ENCODE measurements around the gene NUDT22. TPM values are rescaled to one million over a fixed set of nuclear protein-coding genes. Genes with fewer than 3 reads are reported as not detected.

Gene NUDT22
- total RNA-seq, 1 donor from 2014 or later = 47.9 TPM

DNA sequence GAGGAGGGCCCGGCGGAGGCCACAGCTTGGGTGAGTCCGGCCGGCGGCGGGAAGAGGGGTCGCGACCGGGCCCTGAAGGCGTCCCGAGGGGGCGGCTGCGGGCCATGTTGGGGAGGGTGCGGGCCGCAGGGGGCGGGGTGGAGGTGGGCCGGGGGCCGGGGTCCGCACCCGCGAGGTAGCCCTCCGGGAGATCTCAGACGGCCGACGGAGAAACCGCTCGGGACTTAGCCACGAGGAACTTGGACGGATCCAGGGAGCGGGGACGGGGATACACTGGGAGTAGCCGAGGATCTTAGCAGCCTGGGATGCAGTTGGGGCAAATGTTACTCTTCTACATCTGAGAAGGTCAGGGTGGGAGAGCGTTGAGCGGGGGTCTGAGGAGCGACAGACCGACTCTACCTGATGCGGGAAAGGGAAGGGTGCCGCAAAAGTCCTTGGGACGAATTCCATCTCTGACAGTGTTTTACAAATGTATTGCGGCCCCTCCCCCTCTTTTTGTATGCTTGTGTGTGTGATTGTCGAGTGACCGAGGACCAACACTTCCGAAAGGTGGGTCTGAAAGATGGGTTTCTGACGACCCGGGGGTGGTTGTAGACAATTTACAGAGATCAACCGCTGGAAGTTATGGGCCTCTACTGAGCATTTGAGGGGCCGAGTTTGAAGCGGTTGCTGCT, 39.4 kb upstream of the NUDT22 start:
- Mint-ChIP-seq H3K4me1 (ENCODE audit: unreplicated experiment) (peaks cover 12% of the 10 kb centered on the region), H3K27me3 (no peaks in the 10 kb centered on the region)

DNA sequence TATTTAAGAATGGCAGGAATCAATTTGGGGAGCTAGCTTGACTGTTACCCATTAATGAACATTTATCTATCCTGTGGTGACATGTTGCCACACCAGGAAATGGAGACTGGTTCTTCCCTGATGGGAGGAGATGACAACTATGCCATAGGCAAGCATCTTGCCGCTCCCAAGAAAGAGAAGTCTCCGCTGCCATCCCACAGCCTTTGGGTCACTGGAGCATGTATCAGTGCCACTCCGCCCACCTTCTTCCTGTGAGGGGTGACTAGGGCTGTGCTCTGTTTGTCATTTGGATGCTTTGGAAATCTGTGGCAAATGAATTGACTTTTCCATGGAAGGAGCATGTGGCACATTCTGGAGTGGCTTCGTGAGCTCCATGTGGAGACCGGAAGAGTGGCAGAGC, 33.6 kb upstream of the NUDT22 start:
- Mint-ChIP-seq H3K27me3 (no peaks in the 10 kb centered on the region), H3K36me3 (peaks cover 30% of the 10 kb centered on the region), H3K4me3 (no peak overlapping the region), H3K27ac (no peak overlapping the region), H3K4me1 (ENCODE audit: unreplicated experiment) (peaks cover 6% of the 10 kb centered on the region), H3K9me3 (no peaks in the 10 kb centered on the region)
- TF ChIP-seq, protein P1, sequence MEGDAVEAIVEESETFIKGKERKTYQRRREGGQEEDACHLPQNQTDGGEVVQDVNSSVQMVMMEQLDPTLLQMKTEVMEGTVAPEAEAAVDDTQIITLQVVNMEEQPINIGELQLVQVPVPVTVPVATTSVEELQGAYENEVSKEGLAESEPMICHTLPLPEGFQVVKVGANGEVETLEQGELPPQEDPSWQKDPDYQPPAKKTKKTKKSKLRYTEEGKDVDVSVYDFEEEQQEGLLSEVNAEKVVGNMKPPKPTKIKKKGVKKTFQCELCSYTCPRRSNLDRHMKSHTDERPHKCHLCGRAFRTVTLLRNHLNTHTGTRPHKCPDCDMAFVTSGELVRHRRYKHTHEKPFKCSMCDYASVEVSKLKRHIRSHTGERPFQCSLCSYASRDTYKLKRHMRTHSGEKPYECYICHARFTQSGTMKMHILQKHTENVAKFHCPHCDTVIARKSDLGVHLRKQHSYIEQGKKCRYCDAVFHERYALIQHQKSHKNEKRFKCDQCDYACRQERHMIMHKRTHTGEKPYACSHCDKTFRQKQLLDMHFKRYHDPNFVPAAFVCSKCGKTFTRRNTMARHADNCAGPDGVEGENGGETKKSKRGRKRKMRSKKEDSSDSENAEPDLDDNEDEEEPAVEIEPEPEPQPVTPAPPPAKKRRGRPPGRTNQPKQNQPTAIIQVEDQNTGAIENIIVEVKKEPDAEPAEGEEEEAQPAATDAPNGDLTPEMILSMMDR (conservative IDR thresholded peaks at IDR 0.05) = no peak
- DNase-seq (ENCODE audit: extremely low spot score, unreplicated experiment) = no peak

More for the DNA sequence above, 39.4 kb upstream of the NUDT22 start:
- no peak overlapping the region for H3K27ac Mint-ChIP-seq
- no peak for DNase-seq (ENCODE audit: extremely low spot score, unreplicated experiment)
- H3K9me3 Mint-ChIP-seq = no peaks in the 10 kb centered on the region
- TF ChIP-seq, protein P1 (conservative IDR thresholded peaks at IDR 0.05) = no peak
- H3K36me3 Mint-ChIP-seq = peaks cover 8% of the 10 kb centered on the region
- no peak overlapping the region for H3K4me3 Mint-ChIP-seq

DNA sequence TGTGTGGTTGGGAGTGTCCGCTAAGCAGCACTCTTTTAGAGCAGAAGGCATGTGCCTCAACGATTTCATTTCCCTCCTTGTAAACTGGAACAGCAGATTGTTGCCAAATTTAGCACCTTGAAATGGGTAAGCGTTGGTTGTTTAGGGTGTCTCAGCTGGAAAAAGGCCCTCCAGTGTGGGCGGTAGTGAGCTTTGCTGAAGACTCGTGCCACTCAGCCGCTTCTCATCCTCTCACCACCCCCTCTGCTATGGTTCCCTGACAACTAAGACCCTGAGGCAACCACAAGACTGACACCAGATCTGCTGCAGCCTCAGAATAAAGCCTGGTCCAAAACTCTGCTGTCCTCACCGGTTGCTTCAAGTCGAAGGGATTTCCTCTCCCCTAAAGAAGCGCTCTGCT, 29.4 kb upstream of the NUDT22 start:
- no peak overlapping the region for H3K27ac Mint-ChIP-seq
- no peak overlapping the region for H3K4me3 Mint-ChIP-seq
- H3K27me3 Mint-ChIP-seq = no peaks in the 10 kb centered on the region
- no peak for DNase-seq (ENCODE audit: extremely low spot score, unreplicated experiment)
- H3K36me3 Mint-ChIP-seq = peaks cover 32% of the 10 kb centered on the region
- no peaks in the 10 kb centered on the region for H3K9me3 Mint-ChIP-seq
- TF ChIP-seq, protein P1 (conservative IDR thresholded peaks at IDR 0.05) = no peak
- peaks cover 6% of the 10 kb centered on the region for H3K4me1 Mint-ChIP-seq (ENCODE audit: unreplicated experiment)

DNA sequence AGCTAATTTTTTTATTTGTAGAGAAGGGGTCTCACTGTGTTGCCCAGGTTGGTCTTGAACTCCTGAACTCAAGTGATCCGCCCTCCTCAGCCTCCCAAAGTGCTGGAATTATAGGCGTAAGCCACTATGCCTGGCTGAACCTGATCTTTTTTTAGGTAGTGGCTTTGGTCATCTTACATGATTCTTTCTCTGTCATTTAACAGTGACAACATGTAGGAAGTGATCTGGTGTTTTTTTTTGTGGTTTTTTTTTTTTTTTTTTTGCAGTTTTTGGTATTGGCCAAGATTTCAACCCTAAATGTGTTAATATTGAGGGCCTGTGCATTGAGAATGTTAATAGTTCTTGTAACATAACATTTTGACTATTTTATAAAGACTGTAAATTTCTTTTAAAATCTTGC, 27.6 kb upstream of the NUDT22 start:
- no peaks in the 10 kb centered on the region for H3K27me3 Mint-ChIP-seq
- H3K27ac Mint-ChIP-seq = no peak overlapping the region
- H3K36me3 Mint-ChIP-seq = peaks cover 35% of the 10 kb centered on the region
- no peaks in the 10 kb centered on the region for H3K4me1 Mint-ChIP-seq (ENCODE audit: unreplicated experiment)
- TF ChIP-seq, protein P1 (conservative IDR thresholded peaks at IDR 0.05) = no peak
- no peaks in the 10 kb centered on the region for H3K9me3 Mint-ChIP-seq
- DNase-seq (ENCODE audit: extremely low spot score, unreplicated experiment) = no peak
- H3K4me3 Mint-ChIP-seq = no peak overlapping the region

DNA sequence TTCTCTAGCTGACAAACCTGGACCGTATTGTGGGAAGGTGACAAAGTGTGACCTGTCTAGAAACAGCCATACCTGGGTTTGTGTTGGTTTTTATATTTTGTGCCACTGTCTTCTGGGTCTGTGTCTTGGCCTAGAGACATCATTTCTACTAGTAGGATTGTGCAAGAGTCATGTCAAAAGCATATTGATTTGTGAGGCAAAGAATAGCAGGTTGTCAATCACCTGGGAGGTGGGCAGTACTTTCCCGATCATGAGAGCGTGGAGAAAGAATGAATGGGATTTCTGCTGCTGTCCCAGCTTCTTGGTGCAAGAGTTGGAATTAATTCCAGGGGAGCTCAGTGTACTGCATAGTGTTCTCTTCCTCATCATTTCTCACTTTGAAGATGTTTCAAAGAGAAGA, 24.5 kb upstream of the NUDT22 start:
- H3K27ac Mint-ChIP-seq = no peak overlapping the region
- H3K9me3 Mint-ChIP-seq = no peaks in the 10 kb centered on the region
- H3K27me3 Mint-ChIP-seq = no peaks in the 10 kb centered on the region
- peaks cover 10% of the 10 kb centered on the region for H3K4me1 Mint-ChIP-seq (ENCODE audit: unreplicated experiment)
- peaks cover 31% of the 10 kb centered on the region for H3K36me3 Mint-ChIP-seq
- no peak overlapping the region for H3K4me3 Mint-ChIP-seq
- TF ChIP-seq, protein P1 (conservative IDR thresholded peaks at IDR 0.05) = no peak
- no peak for DNase-seq (ENCODE audit: extremely low spot score, unreplicated experiment)
